Fibroblast of pulmonary artery (primary cell): ENCODE results near the gene SFXN1.

Source experiments
- DNase-seq: peaks from one replicate; pipeline ENCODE4 v3.0.0-alpha.2; 2010; ENCODE audit warnings: low read depth
- H3K4me3 ChIP-seq: replicated peaks from 2 replicates; pipeline ENCODE4 v1.5.1; 2011; ENCODE audit warnings: low read depth, mild to moderate bottlenecking, control low read depth, low read length, moderate library complexity
- CTCF ChIP-seq: IDR thresholded peaks from 2 replicates; pipeline ENCODE4 v1.5.1; 2011; ENCODE audit warnings: mild to moderate bottlenecking, control low read depth, low read length, inconsistent platforms; ENCODE audit errors: missing control alignments

Gene SFXN1

GRCh38 chr5:175544586-175544985 is 66.2 kb downstream of the SFXN1 start:
- no peak overlapping the region for H3K4me3 ChIP-seq
- DNase-seq, result no peak
- TF ChIP-seq CTCF, result no peak

DNA sequence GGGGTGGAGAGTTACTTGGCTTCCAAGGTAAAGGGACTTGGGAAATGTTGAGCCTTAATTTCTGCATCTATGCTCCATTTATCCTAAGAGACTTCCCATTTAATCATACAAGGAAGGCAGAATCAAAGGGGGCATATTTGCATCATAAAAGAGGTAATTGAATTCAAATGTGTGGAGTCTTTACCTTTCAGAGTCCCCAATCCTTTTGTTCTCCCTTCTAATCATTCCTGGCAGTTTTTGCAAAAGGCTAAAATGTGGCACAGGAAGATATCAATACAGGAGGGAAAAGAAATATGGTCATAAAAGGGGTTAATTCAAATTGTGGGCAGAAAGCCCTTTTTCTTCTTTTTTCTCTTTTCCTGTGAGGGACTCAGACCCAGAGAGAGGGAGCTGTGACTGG is 69.5 kb downstream of the SFXN1 start:
- no peak for DNase-seq
- no peak overlapping the region for H3K4me3 ChIP-seq
- TF ChIP-seq CTCF, result no peak

- no peak overlapping the region for H3K4me3 ChIP-seq
- TF ChIP-seq CTCF, result no peak
- no peak for DNase-seq
Observed at GRCh38 chr5:175548626-175549311, 70.4 kb downstream of the SFXN1 start.

DNA sequence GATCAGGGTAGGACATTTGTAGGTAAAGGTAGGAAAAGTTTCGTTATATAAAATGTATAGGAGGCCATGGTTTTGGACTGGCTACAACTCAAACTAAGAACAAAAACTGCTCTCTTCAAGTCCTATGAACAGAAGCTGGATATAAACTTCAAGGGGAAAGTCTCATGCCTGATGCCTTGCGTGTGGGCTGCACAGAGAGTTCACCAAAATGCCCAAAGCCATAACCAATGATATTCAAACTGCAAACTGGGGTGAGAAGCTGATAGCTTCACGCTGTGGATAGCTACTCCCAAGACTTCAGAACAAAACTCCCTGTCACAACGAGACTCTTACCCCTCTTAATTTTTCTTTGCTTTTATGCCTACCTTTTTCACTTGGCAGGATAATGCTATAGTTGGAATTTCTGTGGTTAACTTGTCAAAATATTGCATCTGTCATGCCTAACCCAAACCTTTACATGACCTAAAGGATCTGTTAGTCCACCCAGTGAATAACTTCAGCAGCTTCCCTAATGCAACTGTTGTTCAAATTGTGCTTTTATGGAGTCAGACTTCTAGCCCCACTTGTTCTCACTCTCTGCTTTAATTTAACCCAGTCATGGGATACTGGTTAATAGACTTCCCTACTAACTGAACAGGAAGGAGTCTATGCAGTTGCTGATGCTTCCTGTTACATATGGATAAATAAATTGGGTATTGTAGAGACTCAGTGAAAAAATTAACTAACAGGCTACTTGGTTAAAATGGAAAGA is 71.9 kb downstream of the SFXN1 start:
- no peak for DNase-seq
- H3K4me3 ChIP-seq, result no peak overlapping the region
- TF ChIP-seq CTCF, result no peak

GRCh38 chr5:175551266-175551665 is 72.9 kb downstream of the SFXN1 start:
- no peak for TF ChIP-seq CTCF
- no peak overlapping the region for H3K4me3 ChIP-seq
- no peak for DNase-seq

GRCh38 chr5:175554296-175554695 is 75.9 kb downstream of the SFXN1 start:
- no peak for TF ChIP-seq CTCF
- H3K4me3 ChIP-seq, result no peak overlapping the region
- no peak for DNase-seq
